Colonic mucosa (tissue), 4 donors: ENCODE data around the gene LRRK1. TPM values are rescaled to one million over a fixed set of nuclear protein-coding genes. Genes with fewer than 3 reads are reported as not detected.

ENCODE experiments used
- DNase-seq: peaks from one replicate; pipeline ENCODE4 v3.0.0-alpha.2; 2020
- H3K27ac ChIP-seq: fragments of 200-600 bp; one replicate; pipeline ENCODE4 v1.8.0; 2021
- H3K27me3 ChIP-seq: fragments of 200-600 bp; one replicate; pipeline ENCODE4 v1.8.0; 2021
- H3K36me3 ChIP-seq: fragments of 200-600 bp; one replicate; pipeline ENCODE4 v1.8.0; 2021
- H3K4me1 ChIP-seq: fragments of 200-600 bp; one replicate; pipeline ENCODE4 v1.8.0; 2021; ENCODE audit warnings: mild to moderate bottlenecking
- H3K4me3 ChIP-seq: fragments of 200-600 bp; one replicate; pipeline ENCODE4 v1.8.0; 2021
- H3K9ac ChIP-seq, 2 donors: one replicate each; pipeline ENCODE4 v1.7.0; 2013; ENCODE audit warnings: control low read depth in 2 of 2, low read depth in 2 of 2, low read length in 2 of 2
- H3K9me3 ChIP-seq: fragments of 200-600 bp; one replicate; pipeline ENCODE4 v1.8.0; 2021
- CTCF ChIP-seq: fragments of 200-600 bp; IDR thresholded peaks from one replicate; pipeline ENCODE4 v1.8.0; 2022; ENCODE audit warnings: antibody characterized with exemption, mild to moderate bottlenecking
- intact Hi-C: fragments of 100-400 bp; cut with DNase I; formaldehyde crosslinking; loops from one replicate; pipeline ENCODE4 v1.14.1; 2022
- total RNA-seq, 2 donors: library from RNA; stranded (reverse); fragmentation: NEBNext Ultra II Directional in 1 of 2; extraction: Animal tissue kit (Norgen Biotek cat#: 25700) in 1 of 2; gene quantifications; one replicate each; pipeline ENCODE4 v1.2.1, GENCODE V29; 2021
- donor health status: healthy.
- donor health status: DM: no; HTN: no; CAD: no.
- donor health status: DM: no; HTN: no; CAD: no.

LRRK1 gene
- total RNA-seq, 2 donors from 2014 or later = 29.6 to 36.0 TPM

- no peaks in the 10 kb centered on the region for H3K27me3 ChIP-seq
- intact Hi-C loops = no loop called here
- H3K4me3 ChIP-seq = no peak overlapping the region
- H3K9me3 ChIP-seq = no peaks in the 10 kb centered on the region
- no peak overlapping the region for H3K9ac ChIP-seq
- no peak for DNase-seq
- no peaks in the 10 kb centered on the region for H3K4me1 ChIP-seq
- no peak for TF ChIP-seq CTCF
- no peak overlapping the region for H3K27ac ChIP-seq
- H3K36me3 ChIP-seq = no peaks in the 10 kb centered on the region
Measured at GRCh38 chr15:100923076-100923475, 3.9 kb downstream of the LRRK1 start.

GRCh38 chr15:100923902-100924301 is 4.7 kb downstream of the LRRK1 start:
- Histone ChIP-seq H3K27ac (no peak overlapping the region), H3K9ac (no peak overlapping the region), H3K9me3 (no peaks in the 10 kb centered on the region), H3K36me3 (no peaks in the 10 kb centered on the region), H3K27me3 (no peaks in the 10 kb centered on the region), H3K4me1 (no peaks in the 10 kb centered on the region), H3K4me3 (no peak overlapping the region)
- no peak for TF ChIP-seq CTCF
- intact Hi-C loops = no loop called here
- DNase-seq = peak; percentile 12

- intact Hi-C loops = no loop called here
- no peaks in the 10 kb centered on the region for H3K36me3 ChIP-seq
- H3K9ac ChIP-seq = no peak overlapping the region
- H3K4me3 ChIP-seq = no peak overlapping the region
- peak; percentile 13 for DNase-seq
- no peaks in the 10 kb centered on the region for H3K9me3 ChIP-seq
- H3K4me1 ChIP-seq = no peaks in the 10 kb centered on the region
- no peak for TF ChIP-seq CTCF
- no peak overlapping the region for H3K27ac ChIP-seq
- H3K27me3 ChIP-seq = no peaks in the 10 kb centered on the region
Measured at GRCh38 chr15:100924436-100924835, 5.3 kb downstream of the LRRK1 start.

- intact Hi-C loops = no loop called here
- peak; percentile 31 for DNase-seq
- Histone ChIP-seq H3K4me3 (no peak overlapping the region), H3K36me3 (no peaks in the 10 kb centered on the region), H3K27me3 (no peaks in the 10 kb centered on the region), H3K9me3 (no peaks in the 10 kb centered on the region), H3K27ac (peak overlapping the region; percentile 10), H3K9ac (peak overlapping the region in 1 of 2 donors; percentile 22), H3K4me1 (no peaks in the 10 kb centered on the region)
- TF ChIP-seq CTCF = no peak
Measured at GRCh38 chr15:100925480-100925879, 6.3 kb downstream of the LRRK1 start.

- H3K36me3 ChIP-seq = no peaks in the 10 kb centered on the region
- H3K9ac ChIP-seq = peak overlapping the region in 1 of 2 donors; percentile 22
- no peaks in the 10 kb centered on the region for H3K9me3 ChIP-seq
- H3K4me3 ChIP-seq = no peak overlapping the region
- peak; percentile 16 for DNase-seq
- H3K27me3 ChIP-seq = no peaks in the 10 kb centered on the region
- H3K27ac ChIP-seq = no peak overlapping the region
- no peaks in the 10 kb centered on the region for H3K4me1 ChIP-seq
- TF ChIP-seq CTCF = no peak
- intact Hi-C loops = no loop called here
Measured at GRCh38 chr15:100926258-100926657, 7.1 kb downstream of the LRRK1 start.
